H9 (cell line): Measurements from ENCODE around the gene TIMM8B. TPM values are rescaled to one million over a fixed set of nuclear protein-coding genes. Genes with fewer than 3 reads are reported as not detected.

Experiments used
- DNase-seq: peaks from one replicate; pipeline ENCODE4 v3.0.0-alpha.2; 2017
- H2AFZ ChIP-seq: one replicate; pipeline ENCODE4 v1.6.1; 2013; ENCODE audit warnings: mild to moderate bottlenecking, low read length, control low read depth, moderate library complexity
- H2AK5ac ChIP-seq: 2 replicates; pipeline ENCODE4 v1.6.1; 2013; ENCODE audit warnings: low read length, control low read depth, mixed read lengths; ENCODE audit not compliant: insufficient read length
- H2BK120ac ChIP-seq: one replicate; pipeline ENCODE4 v1.6.1; 2013; ENCODE audit warnings: low read depth, mild to moderate bottlenecking, low read length, control low read depth, inconsistent platforms; ENCODE audit not compliant: poor library complexity, severe bottlenecking
- H2BK12ac ChIP-seq: 2 replicates; pipeline ENCODE4 v1.6.1; 2013; ENCODE audit warnings: low read length, control low read depth, mixed read lengths, low read depth; ENCODE audit not compliant: insufficient read length
- H2BK15ac ChIP-seq: 2 replicates; pipeline ENCODE4 v1.6.1; 2013; ENCODE audit warnings: low read depth, low read length, control low read depth
- H2BK20ac ChIP-seq: one replicate; pipeline ENCODE4 v1.6.1; 2013; ENCODE audit warnings: low read depth, mild to moderate bottlenecking, low read length, control low read depth, inconsistent platforms; ENCODE audit not compliant: poor library complexity, severe bottlenecking
- H2BK5ac ChIP-seq: 2 replicates; pipeline ENCODE4 v1.6.1; 2013; ENCODE audit warnings: low read length, control low read depth, mixed read lengths; ENCODE audit not compliant: insufficient read length
- H3K14ac ChIP-seq: 2 replicates; pipeline ENCODE4 v1.6.1; 2013; ENCODE audit warnings: low read length, control low read depth; ENCODE audit not compliant: insufficient read depth
- H3K18ac ChIP-seq: 2 replicates; pipeline ENCODE4 v1.6.1; 2013; ENCODE audit warnings: low read depth, mild to moderate bottlenecking, mixed read lengths, low read length, control low read depth; ENCODE audit not compliant: insufficient read length
- H3K23ac ChIP-seq: 2 replicates; pipeline ENCODE4 v1.6.1; 2013; ENCODE audit warnings: low read length, control low read depth, mixed read lengths, low read depth; ENCODE audit not compliant: insufficient read length
- H3K23me2 ChIP-seq: 2 replicates; pipeline ENCODE4 v1.6.1; 2013; ENCODE audit warnings: low read depth, mild to moderate bottlenecking, mixed read lengths, low read length, control low read depth; ENCODE audit not compliant: insufficient read length, poor library complexity, severe bottlenecking
- H3K27ac ChIP-seq: 2 replicates; pipeline ENCODE4 v1.5.1; 2013; ENCODE audit warnings: low read length, control low read depth, mixed read lengths, low read depth; ENCODE audit not compliant: insufficient read length
- H3K27me3 ChIP-seq: 2 replicates; pipeline ENCODE4 v1.6.1; 2013; ENCODE audit warnings: low read length, control low read depth, inconsistent platforms; ENCODE audit not compliant: insufficient read depth
- H3K4ac ChIP-seq: 2 replicates; pipeline ENCODE4 v1.6.1; 2013; ENCODE audit warnings: low read depth, mild to moderate bottlenecking, control low read depth, inconsistent platforms, low read length, moderate library complexity
- H3K4me1 ChIP-seq: 2 replicates; pipeline ENCODE4 v1.6.1; 2013; ENCODE audit warnings: low read length, control low read depth, inconsistent platforms; ENCODE audit not compliant: insufficient read depth
- H3K4me2 ChIP-seq: 2 replicates; pipeline ENCODE4 v1.6.1; 2013; ENCODE audit warnings: low read length, control low read depth, mixed read lengths; ENCODE audit not compliant: insufficient read length, insufficient read depth
- H3K56ac ChIP-seq: 2 replicates; pipeline ENCODE4 v1.6.1; 2013; ENCODE audit warnings: low read depth, mild to moderate bottlenecking, mixed read lengths, low read length, control low read depth; ENCODE audit not compliant: insufficient read length
- H3K79me1 ChIP-seq: 2 replicates; pipeline ENCODE4 v1.6.1; 2013; ENCODE audit warnings: low read depth, mild to moderate bottlenecking, moderate library complexity, low read length, control low read depth, inconsistent platforms; ENCODE audit not compliant: insufficient read depth, poor library complexity, severe bottlenecking
- H3K79me2 ChIP-seq: 2 replicates; pipeline ENCODE4 v1.6.1; 2013; ENCODE audit warnings: low read length, control low read depth, inconsistent platforms; ENCODE audit not compliant: insufficient read depth
- H3K9ac ChIP-seq: 2 replicates; pipeline ENCODE4 v1.6.1; 2013; ENCODE audit warnings: low read length, control low read depth, mixed read lengths; ENCODE audit not compliant: insufficient read length; ENCODE audit errors: extremely low read depth
- H3K9me3 ChIP-seq: one replicate; pipeline ENCODE4 v1.6.1; 2013; ENCODE audit warnings: low read depth, low read length, inconsistent platforms; ENCODE audit not compliant: control insufficient read depth
- H3T11ph ChIP-seq: one replicate; pipeline ENCODE4 v1.6.1; 2013; ENCODE audit warnings: mild to moderate bottlenecking, low read length, control low read depth, inconsistent platforms
- H4K20me1 ChIP-seq: one replicate; pipeline ENCODE4 v1.6.1; 2013; ENCODE audit not compliant: control insufficient read depth, insufficient read length, insufficient read depth
- H4K5ac ChIP-seq: 2 replicates; pipeline ENCODE4 v1.6.1; 2013; ENCODE audit warnings: low read depth, mild to moderate bottlenecking, mixed read lengths, low read length, control low read depth; ENCODE audit not compliant: insufficient read length
- H4K8ac ChIP-seq: replicated peaks from 2 replicates; pipeline ENCODE4 v1.6.1; 2013; ENCODE audit warnings: low read length, control low read depth, mixed read lengths, low read depth; ENCODE audit not compliant: insufficient read length
- H4K91ac ChIP-seq: 2 replicates; pipeline ENCODE4 v1.6.1; 2013; ENCODE audit warnings: low read depth, mild to moderate bottlenecking, moderate library complexity, mixed read lengths, low read length, control low read depth; ENCODE audit not compliant: insufficient read length
- H3K27ac Mint-ChIP-seq, 3 experiments: 2 replicates in 2 of 3; 3 replicates in 1 of 3; pipeline ENCODE4 v1.8.0; 2020 to 2021; ENCODE audit warnings: mixed read lengths in 3 of 3, mild to moderate bottlenecking in 1 of 3, moderate library complexity in 1 of 3
- H3K27me3 Mint-ChIP-seq: 2 replicates; pipeline ENCODE4 v1.8.0; 2021; ENCODE audit warnings: low read depth, mild to moderate bottlenecking, moderate library complexity, mixed read lengths
- H3K36me3 Mint-ChIP-seq, 3 experiments: 2 replicates in 2 of 3; 3 replicates in 1 of 3; pipeline ENCODE4 v1.8.0; 2020 to 2021; ENCODE audit warnings: low read depth in 3 of 3, mixed read lengths in 3 of 3; ENCODE audit not compliant: insufficient read depth in 1 of 3
- H3K4me1 Mint-ChIP-seq, 2 experiments: 2 replicates each; pipeline ENCODE4 v1.8.0; 2020; ENCODE audit warnings: mixed read lengths in 2 of 2
- H3K4me3 Mint-ChIP-seq, 2 experiments: 2 replicates in 1 of 2; 3 replicates in 1 of 2; pipeline ENCODE4 v1.8.0; 2020 to 2021; ENCODE audit warnings: mild to moderate bottlenecking in 2 of 2, mixed read lengths in 2 of 2, moderate library complexity in 1 of 2
- H3K9me3 Mint-ChIP-seq, 2 experiments: 2 replicates in 1 of 2; 3 replicates in 1 of 2; pipeline ENCODE4 v1.8.0; 2020; ENCODE audit warnings: mild to moderate bottlenecking in 2 of 2, mixed read lengths in 2 of 2, moderate library complexity in 1 of 2
- CTCF ChIP-seq: fragments of 200-600 bp; sonication (generic); conservative IDR thresholded peaks from 3 replicates; pipeline ENCODE4 v1.8.0; 2021; ENCODE audit warnings: antibody characterized with exemption, mild to moderate bottlenecking
- WGBS: extraction: QIAGEN DNeasy Blood & Tissue Kit; methylation state at CpG from one replicate; pipeline ENCODE4 v1.1.7; 2013; ENCODE audit warnings: missing lambda C conversion rate, low lambda C conversion rate, mixed read lengths; ENCODE audit not compliant: insufficient read length; ENCODE audit errors: extremely low coverage; 5-methylcytosine and 5-hydroxymethylcytosine counted together
- total RNA-seq: library from RNA; stranded (reverse); gene quantifications from 2 replicates; pipeline ENCODE4 v1.2.1, GENCODE V29; 2021

The TIMM8B gene
- total RNA-seq, 1 experiment from 2014 or later, result 84.4 TPM

GRCh38 chr11:112106070-112106469 is 19.5 kb upstream of the TIMM8B start:
- H2BK5ac ChIP-seq, result no peak overlapping the region
- WGBS, result no CpG with 5 or more reads among the region's 8 CpGs
- H3K18ac ChIP-seq, result no peak overlapping the region
- H3K9me3 ChIP-seq, result no peaks in the 10 kb centered on the region
- H4K5ac ChIP-seq, result no peak overlapping the region
- no peaks in the 10 kb centered on the region for H3K4me1 ChIP-seq
- no peak overlapping the region for H3K27ac Mint-ChIP-seq
- no peak overlapping the region for H2BK12ac ChIP-seq
- no peak overlapping the region for H3T11ph ChIP-seq
- H3K79me1 ChIP-seq, result no peaks in the 10 kb centered on the region
- H2BK120ac ChIP-seq, result no peak overlapping the region
- no peaks in the 10 kb centered on the region for H3K9me3 Mint-ChIP-seq
- no peak overlapping the region for H3K23ac ChIP-seq
- no peak overlapping the region for H2BK20ac ChIP-seq
- no peak overlapping the region for H3K4ac ChIP-seq
- H3K14ac ChIP-seq, result no peak overlapping the region
- H3K9ac ChIP-seq, result no peak overlapping the region
- H2AFZ ChIP-seq, result no peak overlapping the region
- H2BK15ac ChIP-seq, result no peak overlapping the region
- no peaks in the 10 kb centered on the region for H3K27me3 ChIP-seq
- H3K27me3 Mint-ChIP-seq, result no peaks in the 10 kb centered on the region
- H4K91ac ChIP-seq, result no peak overlapping the region
- H3K4me1 Mint-ChIP-seq, result no peaks in the 10 kb centered on the region
- no peak overlapping the region for H2AK5ac ChIP-seq
- no peak for TF ChIP-seq CTCF
- H3K36me3 Mint-ChIP-seq, result no peaks in the 10 kb centered on the region
- H4K8ac ChIP-seq, result no peak overlapping the region
- DNase-seq, result no peak
- H3K27ac ChIP-seq, result no peak overlapping the region
- no peak overlapping the region for H3K4me3 Mint-ChIP-seq
- no peaks in the 10 kb centered on the region for H3K23me2 ChIP-seq
- H3K79me2 ChIP-seq, result no peaks in the 10 kb centered on the region
- no peak overlapping the region for H3K56ac ChIP-seq
- no peak overlapping the region for H3K4me2 ChIP-seq
- H4K20me1 ChIP-seq, result no peaks in the 10 kb centered on the region
